Lower leg skin (tissue), 4 donors: ENCODE results near the gene TOP2B. TPM values are rescaled to one million over a fixed set of nuclear protein-coding genes. Genes with fewer than 3 reads are reported as not detected.

Experiments used
- DNase-seq, 2 donors: peaks; one replicate each; pipeline ENCODE4 v3.0.0-alpha.2; 2019; ENCODE audit warnings: low spot score in 2 of 2
- H3K4me3 ChIP-seq: fragments of 200-600 bp; sonication (generic); 2 replicates; pipeline ENCODE4 v1.5.1; 2017; ENCODE audit warnings: mild to moderate bottlenecking, low read depth; ENCODE audit not compliant: poor library complexity, severe bottlenecking
- CTCF ChIP-seq, 3 donors: fragments of 450-650 bp; IDR thresholded peaks; one replicate each; pipeline ENCODE4 v1.5.1; 2016; ENCODE audit warnings: antibody characterized with exemption in 3 of 3, mild to moderate bottlenecking in 3 of 3, moderate library complexity in 2 of 3
- POLR2A ChIP-seq, 2 donors: fragments of 450-650 bp; IDR thresholded peaks; one replicate each; pipeline ENCODE4 v1.6.1; 2016 to 2017; ENCODE audit warnings: antibody characterized with exemption in 2 of 2, mild to moderate bottlenecking in 1 of 2, moderate library complexity in 1 of 2
- WGBS, 2 donors: methylation state at CpG; one replicate each; pipeline ENCODE4 v1.1.5; 2018; 5-methylcytosine and 5-hydroxymethylcytosine counted together
- intact Hi-C: fragments of 100-400 bp; cut with DNase I; formaldehyde crosslinking; loops from one replicate; pipeline ENCODE4 v1.15.0; 2023; ENCODE audit warnings: low total_unique reads
- total RNA-seq, 4 donors: library from RNA; depleted of rRNA; stranded (reverse); fragments of >200 nt; gene quantifications; one replicate each; pipeline ENCODE4 v1.1.0, GENCODE V29; 2016

Gene TOP2B
- total RNA-seq, 4 donors from 2014 or later = 62.9 to 77.4 (median 65.4) TPM

- H3K4me3 ChIP-seq = no peak overlapping the region
- TF ChIP-seq POLR2A (IDR thresholded peaks at IDR 0.05) = no peak
- TF ChIP-seq CTCF (IDR thresholded peaks at IDR 0.05) = no peak
- WGBS, 2 donors = 70 to 83% methylated on average over 7 to 8 of the region's 8 CpGs
- intact Hi-C loops = no loop called here
- no peak for DNase-seq
Observed at GRCh38 chr3:25673738-25674298, 9.1 kb upstream of the TOP2B start.

GRCh38 chr3:25665315-25666280 lies 891 bp upstream of the TOP2B start:
- WGBS, 2 donors = 13 to 19% methylated on average over 14 of the region's 14 CpGs
- peak overlapping the region; percentile 83 for H3K4me3 ChIP-seq
- intact Hi-C loops = no loop called here
- DNase-seq = no peak
- no peak for TF ChIP-seq POLR2A (IDR thresholded peaks at IDR 0.05)
- TF ChIP-seq CTCF (IDR thresholded peaks at IDR 0.05) = no peak

GRCh38 chr3:25663869-25664811 lies 567 bp downstream of the TOP2B start:
- intact Hi-C loops = no loop called here
- 0% methylated on average over 24 to 63 of the region's 115 CpGs for WGBS, 2 donors
- DNase-seq = peak; percentile 58 to 94
- H3K4me3 ChIP-seq = peak overlapping the region; percentile 83
- no peak for TF ChIP-seq POLR2A (IDR thresholded peaks at IDR 0.05)
- no peak for TF ChIP-seq CTCF (IDR thresholded peaks at IDR 0.05)

- 0 to 1% methylated on average over 15 of the region's 15 CpGs for WGBS, 2 donors
- TF ChIP-seq POLR2A (IDR thresholded peaks at IDR 0.05) (no peak), CTCF (IDR thresholded peaks at IDR 0.05) (no peak)
- no peak for DNase-seq
- H3K4me3 ChIP-seq = peak overlapping the region; percentile 83
- intact Hi-C loops = no loop called here
Observed at GRCh38 chr3:25663347-25663868, 1.3 kb downstream of the TOP2B start.

GRCh38 chr3:25662736-25663320 lies 1.9 kb downstream of the TOP2B start:
- WGBS, 2 donors = 17 to 18% methylated on average over 7 of the region's 7 CpGs
- intact Hi-C loops = no loop called here
- H3K4me3 ChIP-seq = peak overlapping the region; percentile 83
- TF ChIP-seq POLR2A (IDR thresholded peaks at IDR 0.05) (no peak), CTCF (IDR thresholded peaks at IDR 0.05) (no peak)
- no peak for DNase-seq
